Heart right ventricle (tissue), 16 donors: ENCODE measurements around the gene PRR3. TPM values are rescaled to one million over a fixed set of nuclear protein-coding genes. Genes with fewer than 3 reads are reported as not detected.

Experiments
- ATAC-seq, 8 donors: fragments of 200-7000 bp; cut with Tn5 transposase; one replicate each; pipeline ENCODE4 v1.9.1; 2020; ENCODE audit warnings: mild to moderate bottlenecking in 8 of 8, moderate library complexity in 8 of 8, moderate number of reproducible peaks in 1 of 8
- DNase-seq, 2 donors: peaks; one replicate each; pipeline ENCODE4 v3.0.0-alpha.2; 2020
- H3K27ac ChIP-seq, 10 donors: fragments of 200-600 bp; sonication (generic) in 2 of 10; one replicate each; pipeline versions ENCODE4 v1.5.0 to v1.8.0; 2020 to 2022; ENCODE audit warnings: mild to moderate bottlenecking in 3 of 10
- H3K27me3 ChIP-seq, 7 donors: fragments of 200-600 bp; one replicate each; pipeline ENCODE4 v1.8.0; 2021 to 2022; ENCODE audit warnings: mild to moderate bottlenecking in 2 of 7
- H3K36me3 ChIP-seq, 9 donors: fragments of 200-600 bp; sonication (generic) in 1 of 9; one replicate each; pipeline versions ENCODE4 v1.5.0 to v1.8.0; 2020 to 2022; ENCODE audit warnings: mild to moderate bottlenecking in 2 of 9
- H3K4me1 ChIP-seq, 9 donors: fragments of 200-600 bp; sonication (generic) in 1 of 9; one replicate each; pipeline versions ENCODE4 v1.5.0 to v1.8.0; 2020 to 2022; ENCODE audit warnings: mild to moderate bottlenecking in 4 of 9
- H3K4me3 ChIP-seq, 10 donors: fragments of 200-600 bp; sonication (generic) in 2 of 10; one replicate each; pipeline versions ENCODE4 v1.5.0 to v1.8.0; 2020 to 2022; ENCODE audit warnings: mild to moderate bottlenecking in 7 of 10, moderate library complexity in 2 of 10
- H3K9me3 ChIP-seq, 11 donors: fragments of 200-600 bp in 10 of 11; sonication (generic) in 2 of 11; one replicate each; pipeline versions ENCODE4 v1.5.0 to v1.8.0; 2013 to 2022; ENCODE audit warnings: mild to moderate bottlenecking in 2 of 11, control low read depth in 1 of 11, moderate library complexity in 1 of 11
- CTCF ChIP-seq, 9 donors: fragments of 200-600 bp; sonication (generic) in 2 of 9; IDR thresholded peaks; one replicate each; pipeline versions ENCODE4 v1.5.0 to v1.8.0; 2021 to 2022; ENCODE audit warnings: antibody characterized with exemption in 9 of 9, mild to moderate bottlenecking in 5 of 9, moderate library complexity in 1 of 9
- WGBS, 2 donors: extraction: QIAGEN DNeasy Blood & Tissue Kit; methylation state at CpG; one replicate each; pipeline ENCODE4 v1.1.7; 2013; ENCODE audit warnings: inconsistent platforms in 1 of 2; 5-methylcytosine and 5-hydroxymethylcytosine counted together
- intact Hi-C, 10 donors: fragments of 100-400 bp; cut with DNase I; formaldehyde crosslinking; loops; one replicate each; pipeline versions ENCODE4 v1.11.1 to v1.14.2; 2022
- polyA plus RNA-seq, 2 donors: library from polyadenylated mRNA; stranded (reverse); fragments of 200-250 nt; gene quantifications; one replicate each; pipeline ENCODE4 v1.2.3, GENCODE V29; 2013
- total RNA-seq, 10 donors: library from RNA; stranded (reverse); fragmentation: NEBNext Ultra II Directional in 3 of 10; extraction: Animal tissue kit (Norgen Biotek cat#: 25700) in 3 of 10; gene quantifications; one replicate each; pipeline versions ENCODE4 v1.2.1 to v1.2.4, GENCODE V29; 2021 to 2023
- donor health status: Arrhythmogenic right ventricular cardiomyopathy.
- donor health status: ischemic (EF 13 %, LVEDD 7.1; RV severe dilation, severe dysfunction).
- donor health status: healthy with polysubstance abuse.
- donor health status: DM: no; HTN: yes; CAD: no.
- donor health status: DM: no; HTN: no; CAD: no.
- donor health status: ischemic (EF 25% LVEDD 6.9; RV normal size, moderate dysfunction).
- donor health status: ischemic (EF 25% LVEDD 5.7; RV mildly dilated, moderate dysfunction).
- donor health status: healthy.
- donor health status: DM: yes; HTN: yes; CAD: no.
- donor health status: Ischemic cardiomyopathy.
- donor health status: ischemic (EF 35%, LVEDD 5.7; RV mildly dilated, moderate dysfunction).
- donor health status: nonischemic (EF 11% LVEDD 7.7; RV severe dilation, severe dysfunction).
- donor health status: DM: yes; HTN: yes; CAD: no.
- donor health status: PGD.
- donor health status: ischemic (EF 29% LVEDD 5.4; RV normal size, mild dysfunction).
- donor health status: nonischemic (EF 23%, LVEDD 6.1; RV moderate dilation, normal function).

The PRR3 gene
- total and polyA plus RNA-seq, 12 donors = 1.7 to 8.2 (median 2.8) TPM

DNA sequence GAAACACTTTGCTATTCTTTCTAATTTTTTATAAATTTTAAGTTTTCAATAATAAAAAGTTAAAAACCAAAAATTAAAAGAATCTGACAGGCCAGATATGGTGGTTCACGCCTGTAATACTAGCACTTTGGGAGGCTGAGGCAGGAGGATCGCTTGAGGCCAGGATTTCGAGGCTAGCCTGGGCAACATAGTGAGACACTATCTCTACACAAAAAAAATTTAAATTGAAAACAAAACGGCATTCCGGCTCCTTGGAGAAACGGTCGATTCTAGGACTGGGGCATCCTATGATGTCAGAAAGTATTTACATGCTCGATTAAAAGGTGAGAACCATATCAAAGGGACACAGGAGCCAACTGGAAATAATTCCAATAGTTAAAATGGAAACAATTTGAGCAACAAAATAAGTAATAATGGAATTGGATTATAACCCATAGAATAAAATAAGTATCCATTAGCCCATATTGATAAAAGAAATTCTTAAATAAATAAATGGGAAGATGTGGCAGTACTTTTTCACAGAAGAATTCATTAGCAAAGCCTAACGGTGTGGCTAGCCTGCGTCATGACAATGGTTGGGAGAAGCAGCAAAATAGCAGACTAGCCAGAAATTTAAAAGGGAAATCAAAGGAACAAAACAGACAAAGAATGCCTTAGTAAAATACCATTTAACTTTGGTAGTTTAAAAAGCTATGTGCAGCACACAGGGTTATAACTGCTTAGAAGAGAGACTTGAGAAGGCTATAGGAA is 46.5 kb upstream of the PRR3 start:
- intact Hi-C loops = no loop called here
- no peak for DNase-seq
- H3K27me3 ChIP-seq = no peaks in the 10 kb centered on the region
- H3K4me3 ChIP-seq = no peak overlapping the region
- no peaks in the 10 kb centered on the region for H3K36me3 ChIP-seq
- no peak for TF ChIP-seq CTCF (IDR thresholded peaks at IDR 0.05)
- peak overlapping the region in 4 of 10 donors; percentile 26 to 86 (median 63) for H3K27ac ChIP-seq
- H3K4me1 ChIP-seq = peaks cover 0 to 53% (median 4%) of the 10 kb centered on the region in 9 donors
- 81 to 83% methylated on average over 10 of the region's 10 CpGs for WGBS, 2 donors
- no peaks in the 10 kb centered on the region for H3K9me3 ChIP-seq
- no peak for ATAC-seq

DNA sequence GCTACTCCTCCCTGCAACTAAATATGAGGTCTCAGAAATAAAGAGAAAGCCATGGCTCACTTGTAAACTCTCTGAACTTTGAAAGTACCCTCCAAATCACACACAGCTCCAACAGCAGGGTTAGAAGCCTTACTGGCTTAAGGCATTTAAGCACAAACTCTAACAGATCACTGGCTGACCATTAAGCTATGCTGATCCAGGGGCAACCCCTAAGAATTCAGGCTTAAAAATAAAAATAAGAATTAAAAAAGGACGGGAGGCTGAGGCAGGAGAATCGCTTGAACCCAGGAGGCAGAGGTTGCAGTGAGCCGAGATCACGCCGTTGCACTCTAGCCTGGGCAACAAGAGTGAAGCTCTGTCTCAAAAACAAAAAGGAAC is 45.9 kb upstream of the PRR3 start:
- no peak for DNase-seq
- Histone ChIP-seq H3K36me3 (no peaks in the 10 kb centered on the region), H3K4me1 (peaks cover 0 to 57% (median 4%) of the 10 kb centered on the region in 9 donors), H3K27ac (peak overlapping the region in 4 of 10 donors; percentile 26 to 86 (median 63)), H3K4me3 (no peak overlapping the region), H3K9me3 (no peaks in the 10 kb centered on the region), H3K27me3 (no peaks in the 10 kb centered on the region)
- intact Hi-C loops = no loop called here
- TF ChIP-seq CTCF (IDR thresholded peaks at IDR 0.05) = no peak
- 68 to 73% methylated on average over 5 of the region's 5 CpGs for WGBS, 2 donors
- ATAC-seq = no peak

GRCh38 chr6:30513451-30513850 is 43.6 kb upstream of the PRR3 start:
- TF ChIP-seq CTCF (IDR thresholded peaks at IDR 0.05) = no peak
- peaks cover 0 to 56% (median 11%) of the 10 kb centered on the region in 9 donors for H3K4me1 ChIP-seq
- 92 to 95% methylated on average over 2 of the region's 2 CpGs for WGBS, 2 donors
- peaks cover 0 to 7% (median 0%) of the 10 kb centered on the region in 11 donors for H3K9me3 ChIP-seq
- no peaks in the 10 kb centered on the region for H3K27me3 ChIP-seq
- intact Hi-C loops = no loop called here
- ATAC-seq (no peak), DNase-seq (no peak)
- no peak overlapping the region for H3K27ac ChIP-seq
- H3K36me3 ChIP-seq = no peaks in the 10 kb centered on the region
- no peak overlapping the region for H3K4me3 ChIP-seq

- Histone ChIP-seq H3K27me3 (no peaks in the 10 kb centered on the region), H3K4me1 (peaks cover 0 to 39% (median 7%) of the 10 kb centered on the region in 9 donors), H3K4me3 (peak overlapping the region in 4 of 10 donors; percentile 23 to 52 (median 48)), H3K27ac (peak overlapping the region; percentile 71 to 98 (median 92)), H3K9me3 (peaks cover 0 to 9% (median 0%) of the 10 kb centered on the region in 11 donors), H3K36me3 (no peaks in the 10 kb centered on the region)
- no peak for TF ChIP-seq CTCF (IDR thresholded peaks at IDR 0.05)
- no peak for DNase-seq
- intact Hi-C loops = loop anchor here in 1 of 10 donors (2.0 kb wide), 1 partner anchor 14 kb away; no protein-coding TSS in a partner anchor
- 32 to 47% methylated on average over 4 of the region's 4 CpGs for WGBS, 2 donors
- ATAC-seq = no peak
These were observed 42.0 kb upstream of the PRR3 start for GRCh38 chr6:30515106-30515505.
